ENCODE results near the gene SLC2A11. TPM values are rescaled to one million over a fixed set of nuclear protein-coding genes. Genes with fewer than 3 reads are reported as not detected.
"Not testable (repeated sequence)": the region's sequence is repeated elsewhere in the genome, so short reads cannot be mapped to it uniquely, and the experiment has no call there.

Gene SLC2A11
- total RNA-seq, 5 donors from 2014 or later (not counting 1 experiment from before 2014, with no cell fraction given), result 16.2 to 24.2 (median 18.6) TPM

- peak overlapping the region; percentile 67 to 70 for H3K4me3 ChIP-seq (ENCODE audit: control insufficient read depth in 1 of 2, extremely low read depth in 1 of 2, low read length in 1 of 2)
- ChIA-PET CTCF (interaction anchor here (0.5 to 2.3 kb wide), 14 partner anchors 8 to 1102 kb away, joined by 3 to 15 read pairs (median 4); partner anchors contain the start of gene MIF (in 1 of the 2)), POLR2A (interaction anchor here (0.7 to 0.9 kb wide), 2 partner anchors 37 to 63 kb away, joined by 3 to 4 read pairs; partner anchors contain the start of gene MIF (in 1 of the 2))
- no peaks in the 10 kb centered on the region for H3K27me3 Mint-ChIP-seq
- H3K36me3 ChIP-seq (ENCODE audit: control insufficient read depth in 2 of 2, extremely low read depth in 1 of 2, insufficient read depth in 1 of 2, low read length in 1 of 2), result no peaks in the 10 kb centered on the region
- H3K27me3 ChIP-seq (replicated peaks in 1 of 2; ENCODE audit: control insufficient read depth in 2 of 2, extremely low read depth in 1 of 2, insufficient read depth in 2 of 2, low read length in 1 of 2), result no peaks in the 10 kb centered on the region
- ATAC-seq (replicated peaks in 1 of 4) (peak; percentile 30 to 51 (median 43)), DNase-seq (peak in 7 of 35 experiments; percentile 8 to 36 (median 17))
- H3K27ac Mint-ChIP-seq, result peak overlapping the region; percentile 57 to 91
- peaks cover 20 to 26% (median 26%) of the 10 kb centered on the region in 3 donors for H3K4me1 Mint-ChIP-seq
- H3K4me1 ChIP-seq (ENCODE audit: control insufficient read depth in 1 of 2, extremely low read depth in 1 of 2, insufficient read depth in 2 of 2, low read length in 2 of 2), result peaks cover 13 to 26% of the 10 kb centered on the region in 2 experiments
- H3K27ac ChIP-seq (ENCODE audit: low read length), result peak overlapping the region; percentile 56
- H3K9me3 ChIP-seq, result no peaks in the 10 kb centered on the region
- peak overlapping the region; percentile 90 to 96 (median 91) for H3K4me3 Mint-ChIP-seq
- no peaks in the 10 kb centered on the region for H3K36me3 Mint-ChIP-seq
- no peaks in the 10 kb centered on the region for H3K9me3 Mint-ChIP-seq
- 4% methylated on average over 38 of the region's 58 CpGs for WGBS (ENCODE audit: insufficient coverage)
These were observed 712 bp upstream of the SLC2A11 start for GRCh38 chr22:23856721-23857605.

GRCh38 chr22:23858484-23858815 lies 775 bp downstream of the SLC2A11 start:
- H3K27me3 ChIP-seq (replicated peaks in 1 of 2; ENCODE audit: control insufficient read depth in 2 of 2, extremely low read depth in 1 of 2, insufficient read depth in 2 of 2, low read length in 1 of 2), result no peaks in the 10 kb centered on the region
- peaks cover 13 to 26% of the 10 kb centered on the region in 2 experiments for H3K4me1 ChIP-seq (ENCODE audit: control insufficient read depth in 1 of 2, extremely low read depth in 1 of 2, insufficient read depth in 2 of 2, low read length in 2 of 2)
- peak overlapping the region; percentile 86 to 91 for H3K27ac Mint-ChIP-seq
- ATAC-seq (replicated peaks in 1 of 4) (no peak), DNase-seq (no peak)
- H3K4me1 Mint-ChIP-seq, result peaks cover 20 to 36% (median 29%) of the 10 kb centered on the region in 3 donors
- WGBS (ENCODE audit: insufficient coverage), result no CpG with 5 or more reads among the region's 7 CpGs
- POLR2A ChIA-PET, result no interaction called here
- no peaks in the 10 kb centered on the region for H3K27me3 Mint-ChIP-seq
- peak overlapping the region; percentile 90 to 96 (median 91) for H3K4me3 Mint-ChIP-seq
- CTCF ChIA-PET, result interaction anchor here in 1 of 2 donors (2.3 kb wide), 1 partner anchor 36 kb away, joined by 15 read pairs; the partner anchor contains the start of gene MIF
- peak overlapping the region; percentile 67 to 95 for H3K4me3 ChIP-seq (ENCODE audit: control insufficient read depth in 1 of 2, extremely low read depth in 1 of 2, low read length in 1 of 2)
- H3K9me3 Mint-ChIP-seq, result no peaks in the 10 kb centered on the region
- H3K9me3 ChIP-seq, result no peaks in the 10 kb centered on the region
- H3K36me3 ChIP-seq (ENCODE audit: control insufficient read depth in 2 of 2, extremely low read depth in 1 of 2, insufficient read depth in 1 of 2, low read length in 1 of 2), result no peaks in the 10 kb centered on the region
- H3K27ac ChIP-seq (ENCODE audit: low read length), result no peak overlapping the region
- peaks cover 4% of the 10 kb centered on the region for H3K36me3 Mint-ChIP-seq

GRCh38 chr22:23859201-23859600 lies 1.5 kb downstream of the SLC2A11 start:
- no peak overlapping the region for H3K4me3 ChIP-seq (ENCODE audit: control insufficient read depth in 1 of 2, extremely low read depth in 1 of 2, low read length in 1 of 2)
- ChIA-PET POLR2A (no interaction called here), CTCF (interaction anchor here in 1 of 2 donors (0.7 kb wide), 3 partner anchors 37 to 928 kb away, joined by 3 to 5 read pairs (median 3); no protein-coding TSS in a partner anchor)
- Mint-ChIP-seq H3K4me3 (peak overlapping the region; percentile 90 to 96 (median 91)), H3K27me3 (no peaks in the 10 kb centered on the region), H3K4me1 (peaks cover 20 to 36% (median 29%) of the 10 kb centered on the region in 3 donors), H3K9me3 (no peaks in the 10 kb centered on the region), H3K36me3 (peaks cover 7% of the 10 kb centered on the region), H3K27ac (no peak overlapping the region)
- WGBS (ENCODE audit: insufficient coverage), result no CpG with 5 or more reads among the region's 4 CpGs
- no peaks in the 10 kb centered on the region for H3K27me3 ChIP-seq (replicated peaks in 1 of 2; ENCODE audit: control insufficient read depth in 2 of 2, extremely low read depth in 1 of 2, insufficient read depth in 2 of 2, low read length in 1 of 2)
- H3K36me3 ChIP-seq (ENCODE audit: control insufficient read depth in 2 of 2, extremely low read depth in 1 of 2, insufficient read depth in 1 of 2, low read length in 1 of 2), result peaks cover 0 to 3% of the 10 kb centered on the region in 2 donors
- H3K9me3 ChIP-seq, result no peaks in the 10 kb centered on the region
- ATAC-seq (replicated peaks in 1 of 4) (no peak), DNase-seq (no peak)
- peaks cover 13 to 26% of the 10 kb centered on the region in 2 experiments for H3K4me1 ChIP-seq (ENCODE audit: control insufficient read depth in 1 of 2, extremely low read depth in 1 of 2, insufficient read depth in 2 of 2, low read length in 2 of 2)
- no peak overlapping the region for H3K27ac ChIP-seq (ENCODE audit: low read length)

GRCh38 chr22:23860187-23860586 lies 2.5 kb downstream of the SLC2A11 start:
- H3K27me3 ChIP-seq (replicated peaks in 1 of 2; ENCODE audit: control insufficient read depth in 2 of 2, extremely low read depth in 1 of 2, insufficient read depth in 2 of 2, low read length in 1 of 2); H3K27me3 Mint-ChIP-seq; ATAC-seq (replicated peaks in 1 of 4); CTCF ChIA-PET; H3K36me3 Mint-ChIP-seq; H3K9me3 ChIP-seq; H3K4me3 ChIP-seq (ENCODE audit: control insufficient read depth in 1 of 2, extremely low read depth in 1 of 2, low read length in 1 of 2); H3K9me3 Mint-ChIP-seq; POLR2A ChIA-PET; DNase-seq; H3K27ac Mint-ChIP-seq; H3K27ac ChIP-seq (ENCODE audit: low read length); H3K4me3 Mint-ChIP-seq; H3K36me3 ChIP-seq (ENCODE audit: control insufficient read depth in 2 of 2, extremely low read depth in 1 of 2, insufficient read depth in 1 of 2, low read length in 1 of 2): not testable (repeated sequence)
- peaks cover 13 to 26% of the 10 kb centered on the region in 2 experiments for H3K4me1 ChIP-seq (ENCODE audit: control insufficient read depth in 1 of 2, extremely low read depth in 1 of 2, insufficient read depth in 2 of 2, low read length in 2 of 2)
- WGBS (ENCODE audit: insufficient coverage), result 80% methylated on average over 2 of the region's 8 CpGs
- H3K4me1 Mint-ChIP-seq, result peaks cover 20 to 36% (median 29%) of the 10 kb centered on the region in 3 donors

GRCh38 chr22:23862103-23862502 lies 4.4 kb downstream of the SLC2A11 start:
- no peak overlapping the region for H3K27ac Mint-ChIP-seq

GRCh38 chr22:23864499-23865154 lies 7.0 kb downstream of the SLC2A11 start:
- DNase-seq; H3K4me1 ChIP-seq (ENCODE audit: control insufficient read depth in 1 of 2, extremely low read depth in 1 of 2, insufficient read depth in 2 of 2, low read length in 2 of 2); ATAC-seq (replicated peaks in 1 of 4); H3K9me3 ChIP-seq; H3K9me3 Mint-ChIP-seq; H3K27ac ChIP-seq (ENCODE audit: low read length); H3K4me1 Mint-ChIP-seq; H3K4me3 Mint-ChIP-seq; H3K27ac Mint-ChIP-seq; H3K36me3 ChIP-seq (ENCODE audit: control insufficient read depth in 2 of 2, extremely low read depth in 1 of 2, insufficient read depth in 1 of 2, low read length in 1 of 2); H3K27me3 ChIP-seq (replicated peaks in 1 of 2; ENCODE audit: control insufficient read depth in 2 of 2, extremely low read depth in 1 of 2, insufficient read depth in 2 of 2, low read length in 1 of 2); H3K27me3 Mint-ChIP-seq; CTCF ChIA-PET; H3K4me3 ChIP-seq (ENCODE audit: control insufficient read depth in 1 of 2, extremely low read depth in 1 of 2, low read length in 1 of 2): not testable (repeated sequence)
- peaks cover 30% of the 10 kb centered on the region for H3K36me3 Mint-ChIP-seq
- WGBS (ENCODE audit: insufficient coverage), result no CpG with 5 or more reads among the region's 11 CpGs
- POLR2A ChIA-PET, result interaction anchor here in 1 of 2 donors (0.6 kb wide), 1 partner anchor 30 kb away, joined by 3 read pairs; no protein-coding TSS in a partner anchor

More at GRCh38 chr22:23862103-23862502, 4.4 kb downstream of the SLC2A11 start:
- Mint-ChIP-seq H3K9me3 (no peaks in the 10 kb centered on the region), H3K4me3 (no peak overlapping the region), H3K36me3 (peaks cover 12% of the 10 kb centered on the region), H3K27me3 (no peaks in the 10 kb centered on the region), H3K4me1 (peaks cover 15 to 29% (median 23%) of the 10 kb centered on the region in 3 donors)
- no peaks in the 10 kb centered on the region for H3K9me3 ChIP-seq
- H3K27ac ChIP-seq (ENCODE audit: low read length), result no peak overlapping the region
- WGBS (ENCODE audit: insufficient coverage), result no CpG with 5 or more reads among the region's 3 CpGs
- POLR2A ChIA-PET, result no interaction called here
- peak in 5 of 35 experiments; percentile 7 to 34 (median 18) for DNase-seq
- no peak overlapping the region for H3K4me3 ChIP-seq (ENCODE audit: control insufficient read depth in 1 of 2, extremely low read depth in 1 of 2, low read length in 1 of 2)
- no peaks in the 10 kb centered on the region for H3K27me3 ChIP-seq (replicated peaks in 1 of 2; ENCODE audit: control insufficient read depth in 2 of 2, extremely low read depth in 1 of 2, insufficient read depth in 2 of 2, low read length in 1 of 2)
- H3K36me3 ChIP-seq (ENCODE audit: control insufficient read depth in 2 of 2, extremely low read depth in 1 of 2, insufficient read depth in 1 of 2, low read length in 1 of 2), result peaks cover 3% of the 10 kb centered on the region in 2 donors
- CTCF ChIA-PET, result no interaction called here
- peaks cover 13 to 19% of the 10 kb centered on the region in 2 experiments for H3K4me1 ChIP-seq (ENCODE audit: control insufficient read depth in 1 of 2, extremely low read depth in 1 of 2, insufficient read depth in 2 of 2, low read length in 2 of 2)
- ATAC-seq (replicated peaks in 1 of 4), result no peak
